Measurements from ENCODE around the gene RPL32.

DNA sequence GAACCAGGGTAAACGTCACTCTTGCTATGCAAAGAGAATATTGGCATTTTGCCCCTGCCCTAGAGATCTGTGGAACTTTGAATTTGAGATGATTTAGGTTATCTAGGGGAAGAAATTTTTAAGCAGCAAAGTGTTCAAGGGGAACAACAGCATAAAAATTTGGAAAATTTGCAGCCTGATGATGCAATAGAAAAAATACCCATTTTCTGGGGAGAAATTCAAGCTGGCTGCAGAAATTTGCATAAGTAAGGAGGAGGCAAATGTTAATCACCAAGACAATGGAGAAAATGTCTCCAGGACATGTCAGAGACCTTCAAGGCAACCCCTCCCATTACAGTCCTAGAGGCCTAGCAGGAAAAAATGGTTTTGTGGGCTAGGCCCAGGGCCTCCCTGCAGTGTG lies 4.4 kb upstream of the RPL32 start:
- TF ChIP-seq EZH2 (IDR thresholded peaks at IDR 0.05) (no peak), POLR2AphosphoS5 (IDR thresholded peaks at IDR 0.05; ENCODE audit: borderline replicate concordance, low read depth, low read length) (no peak)

All from SK-N-MC (cell line).